SK-N-SH treated with all-trans-retinoic acid at 6 μM for 48 hours (cell line): Measurements from ENCODE around the gene GNMT.

Experiments
- BACH2 ChIP-seq: fragments of 250-450 bp; sonication (Bioruptor Pico); IDR thresholded peaks from 2 replicates; pipeline ENCODE4 v1.9.0; 2021; ENCODE audit warnings: mild to moderate bottlenecking, borderline replicate concordance
- GLIS3 ChIP-seq: fragments of 250-450 bp; sonication (Bioruptor Pico); IDR thresholded peaks from 2 replicates; pipeline ENCODE4 v1.5.0; 2020; ENCODE audit warnings: mild to moderate bottlenecking, moderate library complexity
- PATZ1 ChIP-seq: fragments of 250-450 bp; sonication (Bioruptor Pico); IDR thresholded peaks from 2 replicates; pipeline ENCODE4 v1.8.0; 2020; ENCODE audit warnings: mild to moderate bottlenecking, moderate library complexity, borderline replicate concordance
- RARB ChIP-seq: fragments of 250-450 bp; sonication (Bioruptor Pico); IDR thresholded peaks from 2 replicates; pipeline ENCODE4 v1.8.0; 2021; ENCODE audit warnings: mild to moderate bottlenecking, moderate library complexity
- TOX ChIP-seq: fragments of 250-450 bp; sonication (Bioruptor Pico); IDR thresholded peaks from 2 replicates; pipeline ENCODE4 v1.8.0; 2021; ENCODE audit warnings: mild to moderate bottlenecking, moderate library complexity, borderline replicate concordance
- ZC3H10 ChIP-seq: fragments of 250-450 bp; sonication (Bioruptor Pico); IDR thresholded peaks from 2 replicates; pipeline ENCODE4 v1.5.1; 2021; ENCODE audit warnings: mild to moderate bottlenecking, moderate library complexity
- ZNF8 ChIP-seq: fragments of 450-650 bp; formaldehyde crosslinking; IDR thresholded peaks from 2 replicates; pipeline ENCODE4 v1.5.0; 2020; ENCODE audit warnings: mild to moderate bottlenecking, moderate library complexity

GRCh38 chr6:42968783-42969182 lies 8.2 kb downstream of the GNMT start:
- TF ChIP-seq ZNF8 (CRISPR knock-in tag): no peak
- no peak for TF ChIP-seq ZC3H10 (CRISPR knock-in tag)
- no peak for TF ChIP-seq PATZ1 (CRISPR knock-in tag)
- no peak for TF ChIP-seq RARB
- TF ChIP-seq GLIS3: no peak
- no peak for TF ChIP-seq TOX (CRISPR knock-in tag)
- no peak for TF ChIP-seq BACH2 (CRISPR knock-in tag)
